Lung (tissue), 12 donors: ENCODE measurements around the gene MAML3. TPM values are rescaled to one million over a fixed set of nuclear protein-coding genes. Genes with fewer than 3 reads are reported as not detected.
A peak's percentile ranks its signal among the peaks of the same experiment; 100 is the strongest.

Source experiments
- ATAC-seq: fragments of 200-7000 bp; cut with Tn5 transposase; one replicate; pipeline ENCODE4 v1.9.1; 2020; ENCODE audit warnings: moderate number of reproducible peaks; ENCODE audit not compliant: insufficient read depth, low FRiP score
- DNase-seq, 3 donors: peaks; one replicate each; pipeline ENCODE4 v3.0.0-alpha.2; 2013 to 2017
- H3K27ac ChIP-seq, 2 donors: one replicate each; pipeline ENCODE4 v1.5.1; 2013; ENCODE audit warnings: mild to moderate bottlenecking in 2 of 2, moderate library complexity in 2 of 2, control low read depth in 1 of 2, inconsistent platforms in 1 of 2, low read depth in 1 of 2, low read length in 1 of 2
- H3K27me3 ChIP-seq, 3 donors: one replicate each; pipeline ENCODE4 v1.5.1; 2013; ENCODE audit warnings: low read length in 2 of 3; ENCODE audit not compliant: control insufficient read depth in 3 of 3, insufficient read depth in 3 of 3
- H3K36me3 ChIP-seq, 4 donors: one replicate each; pipeline ENCODE4 v1.5.1; 2013; ENCODE audit warnings: low read length in 4 of 4, mild to moderate bottlenecking in 1 of 4, moderate library complexity in 1 of 4; ENCODE audit not compliant: control insufficient read depth in 4 of 4, insufficient read depth in 4 of 4
- H3K4me1 ChIP-seq, 5 donors: one replicate each; pipeline ENCODE4 v1.5.1; 2013; ENCODE audit warnings: low read length in 5 of 5, mild to moderate bottlenecking in 2 of 5, moderate library complexity in 1 of 5; ENCODE audit not compliant: control insufficient read depth in 5 of 5, insufficient read depth in 5 of 5
- H3K4me3 ChIP-seq: one replicate; pipeline ENCODE4 v1.5.1; 2013; ENCODE audit warnings: mild to moderate bottlenecking, control low read depth, moderate library complexity
- H3K9ac ChIP-seq, 2 donors: one replicate each; pipeline ENCODE4 v1.5.1; 2013; ENCODE audit warnings: low read length in 2 of 2, control low read depth in 1 of 2; ENCODE audit not compliant: insufficient read depth in 1 of 2
- H3K9me3 ChIP-seq, 4 donors: one replicate each; pipeline ENCODE4 v1.5.1; 2013; ENCODE audit warnings: low read length in 3 of 4, mild to moderate bottlenecking in 1 of 4, moderate library complexity in 1 of 4; ENCODE audit not compliant: control insufficient read depth in 4 of 4, insufficient read depth in 3 of 4
- WGBS, 2 donors: extraction: QIAGEN DNeasy Blood & Tissue Kit; methylation state at CpG; one replicate each; pipeline ENCODE4 v1.1.7; 2013; 5-methylcytosine and 5-hydroxymethylcytosine counted together
- polyA plus RNA-seq, 2 donors: library from polyadenylated mRNA; stranded (reverse); fragments of 200-250 nt; gene quantifications; one replicate each; pipeline ENCODE4 v1.2.1, GENCODE V29; 2013
- total RNA-seq, 2 donors: library from RNA; depleted of rRNA in 1 of 2; stranded (reverse); fragments of >200 nt in 1 of 2; gene quantifications; one replicate each; pipeline ENCODE4 v1.2.1, GENCODE V29; 2014 to 2021
- TF ChIP-seq, protein P1 (sequence below): IDR thresholded peaks from 2 replicates; pipeline ENCODE4 v1.5.1; 2012; ENCODE audit warnings: mild to moderate bottlenecking; ENCODE audit errors: control extremely low read depth, extremely low read depth
- donor health status: control.
- donor health status: control.
- donor health status: Bipolar disorder and iron deficiency.
- donor health status: healthy.
- donor health status: DM: yes; HTN: yes; CAD: no.

MAML3 gene
- total and polyA plus RNA-seq, 4 donors, result 3.0 to 16.4 (median 8.5) TPM

DNA sequence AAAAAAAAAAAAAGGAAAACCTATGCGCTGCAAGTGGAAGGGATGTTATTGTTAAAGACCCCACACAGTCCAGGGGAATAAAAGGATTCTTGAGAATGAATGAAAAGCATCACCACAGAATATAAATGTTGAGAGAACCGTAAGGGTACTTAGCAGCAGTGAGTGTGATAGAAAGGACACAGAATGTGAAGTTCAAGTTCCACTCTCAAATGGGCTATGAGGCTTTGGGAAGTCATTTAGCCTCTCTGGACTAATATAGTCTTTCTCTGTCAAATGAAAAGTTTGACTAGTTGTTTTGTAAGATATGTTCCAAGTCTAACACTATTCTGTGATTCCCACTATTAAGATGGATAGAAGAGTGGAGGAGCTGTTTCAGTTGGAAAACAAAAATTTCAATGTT lies 35.8 kb upstream of the MAML3 start:
- Histone ChIP-seq H3K9ac (no peak overlapping the region), H3K27me3 (no peaks in the 10 kb centered on the region), H3K9me3 (no peaks in the 10 kb centered on the region), H3K36me3 (no peaks in the 10 kb centered on the region), H3K4me1 (peaks cover 0 to 45% (median 1%) of the 10 kb centered on the region in 5 donors), H3K4me3 (no peak overlapping the region), H3K27ac (no peak overlapping the region)
- TF ChIP-seq, protein P1, sequence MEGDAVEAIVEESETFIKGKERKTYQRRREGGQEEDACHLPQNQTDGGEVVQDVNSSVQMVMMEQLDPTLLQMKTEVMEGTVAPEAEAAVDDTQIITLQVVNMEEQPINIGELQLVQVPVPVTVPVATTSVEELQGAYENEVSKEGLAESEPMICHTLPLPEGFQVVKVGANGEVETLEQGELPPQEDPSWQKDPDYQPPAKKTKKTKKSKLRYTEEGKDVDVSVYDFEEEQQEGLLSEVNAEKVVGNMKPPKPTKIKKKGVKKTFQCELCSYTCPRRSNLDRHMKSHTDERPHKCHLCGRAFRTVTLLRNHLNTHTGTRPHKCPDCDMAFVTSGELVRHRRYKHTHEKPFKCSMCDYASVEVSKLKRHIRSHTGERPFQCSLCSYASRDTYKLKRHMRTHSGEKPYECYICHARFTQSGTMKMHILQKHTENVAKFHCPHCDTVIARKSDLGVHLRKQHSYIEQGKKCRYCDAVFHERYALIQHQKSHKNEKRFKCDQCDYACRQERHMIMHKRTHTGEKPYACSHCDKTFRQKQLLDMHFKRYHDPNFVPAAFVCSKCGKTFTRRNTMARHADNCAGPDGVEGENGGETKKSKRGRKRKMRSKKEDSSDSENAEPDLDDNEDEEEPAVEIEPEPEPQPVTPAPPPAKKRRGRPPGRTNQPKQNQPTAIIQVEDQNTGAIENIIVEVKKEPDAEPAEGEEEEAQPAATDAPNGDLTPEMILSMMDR, result no peak
- no peak for ATAC-seq
- 87 to 88% methylated on average over 2 of the region's 2 CpGs for WGBS, 2 donors
- peak in 2 of 3 donors; percentile 52 to 70 for DNase-seq

DNA sequence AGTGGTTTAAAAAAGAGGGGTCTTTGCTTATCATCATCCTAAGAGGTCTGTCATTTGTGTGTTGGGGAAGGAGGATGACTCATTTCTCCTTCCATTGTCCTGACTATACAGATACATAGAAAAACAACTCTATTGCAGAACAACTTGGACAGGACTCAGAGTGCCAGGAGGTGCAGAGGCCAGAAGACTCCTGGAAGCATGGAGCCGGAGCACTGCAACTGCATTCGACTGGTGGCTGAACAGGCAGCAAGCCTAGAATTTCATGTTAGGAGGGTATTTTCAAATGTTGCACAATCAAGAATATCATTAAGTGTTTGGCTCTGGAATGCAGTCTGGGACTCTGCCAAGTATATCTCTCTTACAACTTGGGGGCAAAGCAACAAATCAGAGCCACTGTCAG lies 35.0 kb upstream of the MAML3 start:
- no peaks in the 10 kb centered on the region for H3K36me3 ChIP-seq
- ATAC-seq, result no peak
- TF ChIP-seq, protein P1, result no peak

DNA sequence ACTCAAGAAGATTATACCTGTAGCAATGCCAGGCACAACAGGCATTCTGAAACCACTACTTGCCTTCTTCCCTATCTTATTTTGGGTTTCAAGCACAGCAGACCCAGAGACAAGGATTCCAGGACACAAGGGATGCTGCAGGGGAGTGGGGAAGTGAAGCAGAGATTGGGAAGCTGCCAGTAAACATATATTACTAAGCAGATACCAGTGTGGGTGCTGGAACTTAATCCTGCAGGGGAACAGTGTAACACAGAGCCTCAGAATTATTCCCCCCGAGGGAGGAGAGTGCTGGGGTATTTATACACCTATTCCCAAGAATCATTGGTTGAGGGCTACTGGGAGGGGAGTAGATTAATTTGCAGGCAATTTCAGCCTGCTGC lies 33.3 kb upstream of the MAML3 start:
- 88 to 94% methylated on average over 1 of the region's 1 CpG for WGBS, 2 donors
- Histone ChIP-seq H3K36me3 (no peaks in the 10 kb centered on the region), H3K9me3 (peaks cover 0 to 1% (median 0%) of the 10 kb centered on the region in 4 donors), H3K9ac (no peak overlapping the region), H3K27ac (no peak overlapping the region), H3K27me3 (no peaks in the 10 kb centered on the region), H3K4me1 (peaks cover 0 to 52% (median 1%) of the 10 kb centered on the region in 5 donors), H3K4me3 (no peak overlapping the region)
- ATAC-seq (no peak), DNase-seq (no peak)
- TF ChIP-seq, protein P1, result no peak

More for the DNA sequence above, 35.0 kb upstream of the MAML3 start:
- no peak overlapping the region for H3K4me3 ChIP-seq
- DNase-seq, result peak; percentile 80 to 93 (median 93)
- H3K4me1 ChIP-seq, result peaks cover 0 to 52% (median 1%) of the 10 kb centered on the region in 5 donors
- WGBS, 2 donors, result 50 to 80% methylated on average over 2 of the region's 2 CpGs
- no peaks in the 10 kb centered on the region for H3K9me3 ChIP-seq
- no peaks in the 10 kb centered on the region for H3K27me3 ChIP-seq
- no peak overlapping the region for H3K27ac ChIP-seq
- no peak overlapping the region for H3K9ac ChIP-seq

DNA sequence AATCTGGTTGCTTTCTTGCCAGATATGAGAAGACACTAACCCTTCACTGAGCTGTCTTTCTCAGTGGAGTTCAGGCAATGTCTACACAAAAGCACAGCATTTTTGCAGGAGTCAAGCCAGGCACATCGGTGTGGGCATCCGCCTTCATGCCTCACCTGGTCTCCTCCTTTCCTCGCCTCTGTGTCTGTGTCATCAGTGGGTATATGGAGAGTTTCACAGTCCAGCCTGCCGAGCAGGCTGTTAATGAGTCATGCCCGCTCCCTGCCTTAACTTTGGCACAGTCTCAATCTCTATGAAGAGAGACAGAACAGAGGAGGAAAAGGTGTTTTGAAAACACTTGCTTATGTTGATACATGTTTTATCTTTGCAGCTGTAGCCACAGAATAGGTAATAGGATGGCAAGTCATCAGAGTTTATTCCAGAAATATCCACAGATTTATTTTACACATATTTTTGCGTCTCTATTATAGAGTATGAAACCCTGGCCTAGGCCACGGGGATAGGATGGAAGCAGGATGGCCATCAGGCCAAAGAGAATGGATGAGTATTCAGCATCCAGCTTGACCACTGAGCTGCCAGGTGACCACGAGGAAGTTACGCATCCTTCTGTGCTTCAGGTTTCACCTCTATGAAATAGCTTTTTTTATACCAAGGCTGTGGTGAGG lies 32.8 kb upstream of the MAML3 start:
- Histone ChIP-seq H3K4me1 (peaks cover 0 to 52% (median 1%) of the 10 kb centered on the region in 5 donors), H3K4me3 (no peak overlapping the region), H3K27ac (no peak overlapping the region), H3K9ac (no peak overlapping the region), H3K36me3 (no peaks in the 10 kb centered on the region), H3K9me3 (peaks cover 0 to 1% (median 0%) of the 10 kb centered on the region in 4 donors), H3K27me3 (no peaks in the 10 kb centered on the region)
- TF ChIP-seq, protein P1, result no peak
- no peak for DNase-seq
- ATAC-seq, result no peak
- WGBS, 2 donors, result 89 to 96% methylated on average over 9 of the region's 9 CpGs
